CD4-positive, alpha-beta T cell treated with Interferon gamma for 1 hour (primary cell): ENCODE measurements around the gene P2RY14.
A peak's percentile ranks its signal among the peaks of the same experiment; 100 is the strongest.

Experiments used
- DNase-seq: peaks from one replicate; pipeline ENCODE4 v3.0.0-alpha.2; 2020

The P2RY14 gene

GRCh38 chr3:151175952-151176351, 102.4 kb downstream of the P2RY14 start:
- DNase-seq = no peak

DNA sequence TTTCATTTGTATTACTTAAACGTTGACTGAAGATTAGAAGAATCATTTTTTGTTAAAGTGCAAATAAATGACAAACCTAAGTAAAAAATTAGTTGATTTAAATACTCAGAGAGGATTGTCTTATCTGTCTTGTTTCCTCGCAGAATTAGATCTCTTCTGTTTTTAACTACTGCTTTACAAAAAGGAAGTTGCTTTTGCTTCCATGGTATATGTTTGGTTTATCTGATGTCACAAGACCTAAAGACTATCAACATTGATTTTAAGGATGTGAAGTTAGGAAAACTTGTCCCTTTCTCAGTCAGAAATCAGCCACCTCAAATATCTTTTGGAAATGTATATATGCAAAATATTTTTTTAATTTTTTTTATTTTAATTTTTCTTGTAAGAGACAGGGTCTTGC, 104.0 kb downstream of the P2RY14 start:
- no peak for DNase-seq

DNA sequence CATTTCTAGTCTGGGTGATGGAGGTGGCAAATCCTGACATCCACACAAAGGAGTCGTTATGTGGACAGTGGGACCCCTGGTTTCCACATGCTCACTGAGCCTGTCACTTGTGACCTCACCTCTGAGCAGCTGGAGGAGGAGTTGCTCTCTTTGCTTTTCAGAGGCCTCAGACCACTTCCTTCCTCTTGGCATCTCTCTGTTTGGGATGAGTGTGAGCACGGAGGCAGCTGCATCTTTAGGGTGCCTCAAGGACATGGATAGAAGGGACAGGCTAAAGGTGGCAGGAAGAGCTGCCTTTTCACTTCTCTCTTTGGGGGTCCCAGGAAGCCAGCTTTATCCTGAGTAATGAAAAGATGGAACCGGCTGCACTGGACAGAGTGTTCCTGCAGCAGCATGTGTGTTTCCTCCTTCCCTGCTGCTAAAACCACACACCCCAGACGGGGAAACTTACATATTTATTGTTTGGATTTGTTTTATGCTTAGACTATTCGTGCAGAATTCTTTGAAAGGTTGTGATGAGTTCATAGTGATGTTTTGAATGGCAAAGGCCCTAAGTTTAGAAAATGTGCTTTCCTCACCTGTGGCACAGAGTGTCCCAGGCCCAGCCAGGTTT, 107.1 kb downstream of the P2RY14 start:
- DNase-seq = peak; percentile 33

GRCh38 chr3:151169948-151170679, 108.2 kb downstream of the P2RY14 start:
- peak; percentile 31 for DNase-seq

- DNase-seq = peak; percentile 23
Measured at GRCh38 chr3:151169262-151169947, 108.9 kb downstream of the P2RY14 start.

- DNase-seq = peak; percentile 68
Measured at GRCh38 chr3:151168269-151169094, 109.9 kb downstream of the P2RY14 start.

DNA sequence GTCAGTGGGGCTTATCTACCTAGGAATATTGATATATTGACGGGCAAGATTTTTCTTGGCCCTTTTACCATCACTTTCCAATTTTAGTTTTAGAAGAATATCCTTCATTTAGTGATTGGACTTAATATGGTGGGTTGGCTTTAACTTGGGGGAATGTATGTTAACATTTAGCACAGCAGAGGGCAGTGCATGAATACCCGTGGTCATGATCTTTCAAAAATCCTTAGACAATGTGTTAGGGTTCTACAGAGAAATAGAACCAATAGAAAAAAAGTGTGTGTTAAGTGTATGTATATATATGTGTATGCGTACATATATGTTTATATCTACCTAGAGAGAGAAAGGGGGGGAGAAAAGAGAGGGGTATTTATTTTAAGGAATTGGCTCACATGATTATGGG, 112.2 kb downstream of the P2RY14 start:
- no peak for DNase-seq

GRCh38 chr3:151165226-151165625, 113.1 kb downstream of the P2RY14 start:
- DNase-seq = no peak
